HEK293T (cell line): Measurements from ENCODE around the gene KRTAP13-2.

Experiments used
- ARNT ChIP-seq: fragments of 450-650 bp; IDR thresholded peaks from 2 replicates; pipeline ENCODE4 v1.6.1; 2017; ENCODE audit warnings: mild to moderate bottlenecking
- FOXK2 ChIP-seq: fragments of 450-650 bp; IDR thresholded peaks from 2 replicates; pipeline ENCODE4 v1.6.1; 2016; ENCODE audit warnings: mild to moderate bottlenecking
- FOXM1 ChIP-seq: fragments of 450-650 bp; IDR thresholded peaks from 2 replicates; pipeline ENCODE4 v1.6.1; 2017; ENCODE audit warnings: mild to moderate bottlenecking, borderline replicate concordance
- L3MBTL2 ChIP-seq: fragments of 450-650 bp; conservative IDR thresholded peaks from 2 replicates; pipeline ENCODE4 v1.6.1; 2016; ENCODE audit warnings: mild to moderate bottlenecking
- SP1 ChIP-seq: fragments of 450-650 bp; IDR thresholded peaks from 2 replicates; pipeline ENCODE4 v1.6.1; 2017
- SUZ12 ChIP-seq: fragments of 450-650 bp; IDR thresholded peaks from 2 replicates; pipeline ENCODE4 v1.6.1; 2016; ENCODE audit warnings: mild to moderate bottlenecking
- TARDBP ChIP-seq: fragments of 450-650 bp; IDR thresholded peaks from 2 replicates; pipeline ENCODE4 v1.6.1; 2016

DNA sequence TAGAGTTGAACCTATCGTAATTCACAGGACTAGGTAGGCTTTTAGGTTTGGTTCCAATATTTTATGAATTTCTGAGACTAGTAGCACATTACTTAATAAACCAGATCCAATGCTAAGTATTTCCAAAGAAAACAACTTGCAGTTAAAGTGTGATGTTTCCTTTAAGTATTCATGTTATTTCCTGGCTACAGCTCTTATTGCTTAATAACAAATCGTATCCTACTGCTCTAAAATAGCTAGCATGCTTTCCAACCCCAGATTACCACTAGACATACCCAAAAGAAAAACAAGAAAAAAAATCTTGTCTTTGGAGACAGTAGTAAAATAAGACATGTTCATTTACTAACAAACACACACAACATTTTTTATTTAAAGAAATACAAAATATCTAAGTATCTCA lies 35.5 kb downstream of the KRTAP13-2 start:
- no peak for TF ChIP-seq SUZ12
- no peak for TF ChIP-seq FOXM1
- TF ChIP-seq TARDBP: no peak
- TF ChIP-seq L3MBTL2: no peak
- TF ChIP-seq FOXK2: no peak
- TF ChIP-seq ARNT: no peak
- no peak for TF ChIP-seq SP1
